GM12874 (cell line): ENCODE data around the gene SLC26A11.

ENCODE experiments used
- CTCF ChIP-seq: IDR thresholded peaks from 2 replicates; pipeline ENCODE4 v1.5.1; 2011; ENCODE audit warnings: low read depth, mild to moderate bottlenecking, control low read depth, low read length, moderate library complexity; ENCODE audit not compliant: insufficient read depth

Gene SLC26A11

GRCh38 chr17:80225230-80225629 is 5.0 kb downstream of the SLC26A11 start:
- TF ChIP-seq CTCF, result no peak

GRCh38 chr17:80227156-80227555 is 6.9 kb downstream of the SLC26A11 start:
- TF ChIP-seq CTCF, result no peak

- TF ChIP-seq CTCF, result no peak
Measured at GRCh38 chr17:80227666-80228065, 7.4 kb downstream of the SLC26A11 start.

GRCh38 chr17:80228477-80228876 is 8.2 kb downstream of the SLC26A11 start:
- TF ChIP-seq CTCF, result no peak

GRCh38 chr17:80229011-80229410 is 8.8 kb downstream of the SLC26A11 start:
- no peak for TF ChIP-seq CTCF

GRCh38 chr17:80232438-80232837 is 12.2 kb downstream of the SLC26A11 start:
- no peak for TF ChIP-seq CTCF

- TF ChIP-seq CTCF, result no peak
Measured at GRCh38 chr17:80233202-80233601, 13.0 kb downstream of the SLC26A11 start.

GRCh38 chr17:80236911-80237310 is 16.7 kb downstream of the SLC26A11 start:
- no peak for TF ChIP-seq CTCF
